ENCODE data around the gene ZBTB16.

ZBTB16 gene

DNA sequence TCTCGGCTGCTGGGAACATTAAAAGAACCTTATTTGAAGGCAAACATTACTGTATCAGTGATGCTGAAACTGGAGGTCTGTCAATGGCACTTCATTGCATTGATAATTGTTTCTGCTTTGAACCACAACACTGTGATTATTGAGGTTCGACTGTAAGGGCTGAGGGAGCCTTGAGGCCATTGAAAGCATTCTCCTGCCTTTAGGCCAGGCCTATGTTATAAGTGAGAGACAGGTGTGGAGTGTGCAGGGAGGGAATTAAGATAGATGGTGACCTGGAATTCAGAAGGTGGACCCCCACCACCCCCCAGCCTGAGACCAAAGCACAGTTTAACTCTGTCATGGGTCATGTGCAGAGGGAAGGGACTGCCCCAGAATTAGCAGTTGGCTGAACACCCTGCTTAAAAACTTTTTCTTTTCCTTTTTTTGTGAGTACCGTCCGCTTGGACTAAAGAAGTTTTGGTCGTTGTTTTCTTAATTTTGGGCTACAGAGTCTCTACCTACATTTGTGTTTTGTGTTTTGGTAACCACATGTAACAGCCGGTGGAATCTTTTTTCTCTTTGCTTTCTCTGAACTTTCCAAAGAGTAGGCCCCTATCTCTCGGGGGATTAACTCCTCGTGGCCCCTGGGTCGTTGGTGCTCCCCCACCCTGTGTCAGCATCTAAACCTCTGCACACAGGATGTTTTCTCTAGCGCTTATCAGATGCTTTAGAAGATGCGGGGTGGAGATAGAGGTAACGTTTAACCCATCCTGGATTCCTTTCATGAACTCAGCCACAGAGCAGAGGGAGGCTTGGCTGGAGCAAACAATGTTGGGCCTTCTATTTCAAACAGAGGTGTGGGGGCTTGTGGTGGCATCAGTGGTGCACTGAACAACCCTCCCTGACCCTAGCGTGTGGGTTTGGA is 43.7 kb downstream of the ZBTB16 start:
- ATAC-seq (ENCODE audit: low read depth) (no peak), DNase-seq (ENCODE audit: low spot score) (no peak)
- Histone ChIP-seq H3K4me3 (ENCODE audit: severe bottlenecking) (no peak overlapping the region), H3K27me3 (ENCODE audit: insufficient read depth, poor library complexity, severe bottlenecking) (no peaks in the 10 kb centered on the region), H3K4me1 (ENCODE audit: insufficient read depth, poor library complexity, severe bottlenecking) (peaks cover 4% of the 10 kb centered on the region), H3K9me3 (ENCODE audit: severe bottlenecking) (no peaks in the 10 kb centered on the region), H3K27ac (ENCODE audit: poor library complexity, severe bottlenecking) (no peak overlapping the region), H3K36me3 (ENCODE audit: low read depth) (no peaks in the 10 kb centered on the region)
- TF ChIP-seq, protein P1, sequence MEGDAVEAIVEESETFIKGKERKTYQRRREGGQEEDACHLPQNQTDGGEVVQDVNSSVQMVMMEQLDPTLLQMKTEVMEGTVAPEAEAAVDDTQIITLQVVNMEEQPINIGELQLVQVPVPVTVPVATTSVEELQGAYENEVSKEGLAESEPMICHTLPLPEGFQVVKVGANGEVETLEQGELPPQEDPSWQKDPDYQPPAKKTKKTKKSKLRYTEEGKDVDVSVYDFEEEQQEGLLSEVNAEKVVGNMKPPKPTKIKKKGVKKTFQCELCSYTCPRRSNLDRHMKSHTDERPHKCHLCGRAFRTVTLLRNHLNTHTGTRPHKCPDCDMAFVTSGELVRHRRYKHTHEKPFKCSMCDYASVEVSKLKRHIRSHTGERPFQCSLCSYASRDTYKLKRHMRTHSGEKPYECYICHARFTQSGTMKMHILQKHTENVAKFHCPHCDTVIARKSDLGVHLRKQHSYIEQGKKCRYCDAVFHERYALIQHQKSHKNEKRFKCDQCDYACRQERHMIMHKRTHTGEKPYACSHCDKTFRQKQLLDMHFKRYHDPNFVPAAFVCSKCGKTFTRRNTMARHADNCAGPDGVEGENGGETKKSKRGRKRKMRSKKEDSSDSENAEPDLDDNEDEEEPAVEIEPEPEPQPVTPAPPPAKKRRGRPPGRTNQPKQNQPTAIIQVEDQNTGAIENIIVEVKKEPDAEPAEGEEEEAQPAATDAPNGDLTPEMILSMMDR (IDR thresholded peaks at IDR 0.05; ENCODE audit: poor library complexity, severe bottlenecking): no peak

DNA sequence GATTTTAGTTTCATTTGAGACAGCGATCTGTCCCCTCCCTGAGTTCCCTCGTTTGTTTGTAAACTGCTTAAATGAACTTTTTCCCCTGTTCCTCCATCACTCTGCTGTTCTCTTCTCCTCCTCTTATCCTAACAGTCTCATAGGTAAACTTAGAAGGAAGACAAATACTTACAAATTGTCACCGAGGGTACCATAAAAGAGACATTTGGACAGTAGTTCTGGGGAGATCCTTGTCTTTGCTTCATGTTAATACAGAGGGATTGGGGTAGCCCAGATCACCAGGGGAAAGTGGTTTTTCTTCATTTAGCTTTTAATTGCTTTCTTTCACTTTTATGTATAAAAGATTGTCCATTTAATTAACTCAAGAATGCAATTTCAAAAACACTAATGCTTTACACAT is 46.1 kb downstream of the ZBTB16 start:
- H3K4me3 ChIP-seq (ENCODE audit: severe bottlenecking): no peak overlapping the region
- TF ChIP-seq, protein P1 (IDR thresholded peaks at IDR 0.05; ENCODE audit: poor library complexity, severe bottlenecking): no peak
- H3K27me3 ChIP-seq (ENCODE audit: insufficient read depth, poor library complexity, severe bottlenecking): no peaks in the 10 kb centered on the region
- no peak overlapping the region for H3K27ac ChIP-seq (ENCODE audit: poor library complexity, severe bottlenecking)
- no peak for ATAC-seq (ENCODE audit: low read depth)
- no peaks in the 10 kb centered on the region for H3K9me3 ChIP-seq (ENCODE audit: severe bottlenecking)
- no peaks in the 10 kb centered on the region for H3K36me3 ChIP-seq (ENCODE audit: low read depth)
- peaks cover 4% of the 10 kb centered on the region for H3K4me1 ChIP-seq (ENCODE audit: insufficient read depth, poor library complexity, severe bottlenecking)
- DNase-seq (ENCODE audit: low spot score): no peak

DNA sequence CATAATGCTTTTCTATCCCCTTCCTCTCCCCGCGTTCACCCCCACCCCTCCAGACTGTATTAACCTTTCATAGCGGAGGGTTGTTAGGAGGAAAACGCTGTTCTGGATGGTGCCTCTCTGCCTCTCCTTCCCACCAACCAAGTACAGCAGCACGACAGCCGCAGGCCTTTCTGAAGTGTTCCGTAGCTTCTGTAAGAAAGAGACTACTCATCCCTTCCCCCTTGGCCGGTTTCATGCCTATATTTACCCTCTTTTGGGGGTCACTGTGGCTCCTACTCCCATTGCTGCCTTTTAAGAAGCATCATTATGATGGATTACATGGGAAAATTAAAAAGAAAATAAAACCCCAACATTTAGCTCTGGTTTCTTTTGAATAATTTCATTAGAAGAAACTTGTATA is 46.5 kb downstream of the ZBTB16 start:
- DNase-seq (ENCODE audit: low spot score): no peak
- Histone ChIP-seq H3K4me1 (ENCODE audit: insufficient read depth, poor library complexity, severe bottlenecking) (peaks cover 4% of the 10 kb centered on the region), H3K27ac (ENCODE audit: poor library complexity, severe bottlenecking) (no peak overlapping the region), H3K4me3 (ENCODE audit: severe bottlenecking) (no peak overlapping the region), H3K27me3 (ENCODE audit: insufficient read depth, poor library complexity, severe bottlenecking) (no peaks in the 10 kb centered on the region), H3K36me3 (ENCODE audit: low read depth) (no peaks in the 10 kb centered on the region), H3K9me3 (ENCODE audit: severe bottlenecking) (no peaks in the 10 kb centered on the region)
- TF ChIP-seq, protein P1 (IDR thresholded peaks at IDR 0.05; ENCODE audit: poor library complexity, severe bottlenecking): no peak
- no peak for ATAC-seq (ENCODE audit: low read depth)

DNA sequence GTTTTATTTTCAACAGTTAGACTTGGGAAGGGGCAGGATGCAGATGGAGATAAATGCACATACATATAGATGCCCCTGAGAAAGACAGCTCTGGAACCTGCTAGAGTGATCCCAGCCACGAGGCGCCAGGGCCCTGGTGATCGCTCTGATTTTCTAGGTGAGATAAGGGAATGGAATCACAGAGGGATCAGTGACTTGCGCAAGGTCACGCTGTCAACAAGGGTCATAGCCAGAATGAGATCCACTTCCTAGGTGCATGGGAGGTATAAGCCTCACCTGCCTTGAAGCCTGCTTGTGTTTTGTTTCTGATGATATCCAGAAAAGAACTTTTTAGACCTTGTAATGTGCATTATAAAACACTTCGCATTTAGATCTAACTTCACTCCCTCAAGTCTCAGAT is 47.5 kb downstream of the ZBTB16 start:
- no peak for ATAC-seq (ENCODE audit: low read depth)
- Histone ChIP-seq H3K36me3 (ENCODE audit: low read depth) (0 out of 2 replicates have a peak, but pooled peaks cover 2% of the 10 kb centered on the region), H3K27me3 (ENCODE audit: insufficient read depth, poor library complexity, severe bottlenecking) (no peaks in the 10 kb centered on the region), H3K4me1 (ENCODE audit: insufficient read depth, poor library complexity, severe bottlenecking) (no peaks in the 10 kb centered on the region), H3K4me3 (ENCODE audit: severe bottlenecking) (no peak overlapping the region), H3K27ac (ENCODE audit: poor library complexity, severe bottlenecking) (no peak overlapping the region), H3K9me3 (ENCODE audit: severe bottlenecking) (no peaks in the 10 kb centered on the region)
- DNase-seq (ENCODE audit: low spot score): no peak
- TF ChIP-seq, protein P1 (IDR thresholded peaks at IDR 0.05; ENCODE audit: poor library complexity, severe bottlenecking): no peak
